Tibial nerve (tissue), 4 donors: ENCODE measurements around the gene TMEM109.

ENCODE experiments used
- CTCF ChIP-seq, 5 experiments: fragments of 200-600 bp in 3 of 5; fragments of 450-650 bp in 2 of 5; sonication (generic) in 3 of 5; IDR thresholded peaks; one replicate each; pipeline ENCODE4 v1.5.1; 2016 to 2019; ENCODE audit warnings: antibody characterized with exemption in 5 of 5, mild to moderate bottlenecking in 3 of 5, moderate library complexity in 2 of 5
- EP300 ChIP-seq, 2 donors: sonication (generic); formaldehyde crosslinking; IDR thresholded peaks; one replicate each; pipeline ENCODE4 v1.6.1; 2017; ENCODE audit warnings: antibody characterized with exemption in 2 of 2, mild to moderate bottlenecking in 1 of 2

- TF ChIP-seq CTCF (IDR thresholded peaks at IDR 0.05) (no peak), EP300 (IDR thresholded peaks at IDR 0.05) (no peak)
Observed at GRCh38 chr11:60866911-60867870, 46.8 kb upstream of the TMEM109 start, which contains the start of gene ZP1.
